K562 (cell line): Measurements from ENCODE around the gene VAMP4. TPM values are rescaled to one million over a fixed set of nuclear protein-coding genes. Genes with fewer than 3 reads are reported as not detected.

Experiments used
- EGR1 ChIP-seq: fragments of 450-650 bp; conservative IDR thresholded peaks from 2 replicates; pipeline ENCODE4 v1.6.1; 2017; ENCODE audit warnings: mild to moderate bottlenecking
- FOXJ3 ChIP-seq: sonication (generic); formaldehyde crosslinking; IDR thresholded peaks from 2 replicates; pipeline ENCODE4 v1.4.0; 2020; ENCODE audit warnings: mild to moderate bottlenecking, missing genetic modification reagents
- FOXP1 ChIP-seq: sonication (generic); formaldehyde crosslinking; IDR thresholded peaks from 2 replicates; pipeline ENCODE4 v1.8.0; 2022; ENCODE audit warnings: mild to moderate bottlenecking, missing genetic modification reagents
- GTF2F1 ChIP-seq: IDR thresholded peaks from 2 replicates; pipeline ENCODE4 v1.6.1; 2011; ENCODE audit warnings: low read depth, low read length, improper control_type of control experiment
- HDAC2 ChIP-seq: fragments of 450-650 bp; IDR thresholded peaks from 2 replicates; pipeline ENCODE4 v1.6.1; 2016; ENCODE audit warnings: mild to moderate bottlenecking
- HDAC6 ChIP-seq: IDR thresholded peaks from 2 replicates; pipeline ENCODE4 v1.6.1; 2012; ENCODE audit warnings: low read depth, mild to moderate bottlenecking, control low read depth, inconsistent platforms, low read length, moderate library complexity
- HMGN3 ChIP-seq: IDR thresholded peaks from 2 replicates; pipeline ENCODE4 v1.6.1; 2011; ENCODE audit warnings: borderline replicate concordance, low read depth, mild to moderate bottlenecking, mixed read lengths, low read length; ENCODE audit not compliant: insufficient read length; ENCODE audit errors: extremely low read depth
- KHSRP ChIP-seq: fragments of 450-650 bp; IDR thresholded peaks from 2 replicates; pipeline ENCODE4 v1.6.1; 2017
- MEF2A ChIP-seq: IDR thresholded peaks from 2 replicates; pipeline ENCODE4 v1.6.1; 2011; ENCODE audit warnings: low read depth, mild to moderate bottlenecking, low read length, moderate library complexity; ENCODE audit not compliant: control insufficient read depth
- RAD21 ChIP-seq, 2 experiments: fragments of 250-450 bp in 1 of 2; fragments of 450-650 bp in 1 of 2; sonication (Bioruptor Pico) in 1 of 2; formaldehyde crosslinking in 1 of 2; IDR thresholded peaks in 1 of 2; conservative IDR thresholded peaks in 1 of 2; 2 replicates each; pipeline versions ENCODE4 v1.4.0 to v1.8.0; 2020 to 2022; ENCODE audit warnings: mild to moderate bottlenecking in 2 of 2, moderate library complexity in 1 of 2
- REST ChIP-seq, 2 experiments: fragments of 450-650 bp; formaldehyde crosslinking in 1 of 2; IDR thresholded peaks; 2 replicates each; pipeline versions ENCODE4 v1.4.0 to v1.6.1; 2014 to 2020; ENCODE audit warnings: mild to moderate bottlenecking in 2 of 2, borderline replicate concordance in 1 of 2, low read depth in 1 of 2
- SRF ChIP-seq, 2 experiments: fragments of 250-450, 450-650 bp in 1 of 2; sonication (Bioruptor Pico) in 1 of 2; sonication (generic) in 1 of 2; formaldehyde crosslinking; IDR thresholded peaks; 2 replicates each; pipeline versions ENCODE4 v1.5.0 to v1.5.1; 2020 to 2022; ENCODE audit warnings: mild to moderate bottlenecking in 1 of 2, missing genetic modification reagents in 1 of 2
- STAT5B ChIP-seq: fragments of 250-450 bp; sonication (Bioruptor Pico); IDR thresholded peaks from 2 replicates; pipeline ENCODE4 v1.8.0; 2021; ENCODE audit warnings: mild to moderate bottlenecking, inconsistent platforms
- ZNF76 ChIP-seq: fragments of 250-450 bp; sonication (Bioruptor Pico); IDR thresholded peaks from 2 replicates; pipeline ENCODE4 v1.4.0; 2020; ENCODE audit warnings: mild to moderate bottlenecking, moderate library complexity, borderline replicate concordance
- ZNF766 ChIP-seq: fragments of 200-800 bp; sonication (Bioruptor generic); conservative IDR thresholded peaks from 2 replicates; pipeline ENCODE4 v1.6.1; 2016; ENCODE audit warnings: missing genetic modification characterization, missing compliant biosample characterization
- polyA plus RNA-seq, 8 experiments: library from polyadenylated mRNA; depleted of rRNA in 4 of 8; stranded (reverse) in 5 of 8; unstranded in 3 of 8; fragments of >200 nt; fragmentation: Nextera tagmentation in 2 of 8; fragmentation: Illumina TruSeq in 1 of 8; extraction: Ambion mirVana in 2 of 8; extraction: Trizol in 1 of 8; gene quantifications; 2 replicates each; pipeline versions ENCODE4 v1.2.1 to v1.2.3, GENCODE V29; 2011 to 2014; ENCODE audit warnings: inconsistent platforms in 1 of 8, missing spikeins in 1 of 8
- total RNA-seq, 7 experiments: library from RNA; depleted of rRNA in 6 of 7; stranded (reverse); fragments of >200 nt in 6 of 7; fragmentation: Illumina TruSeq in 2 of 7; extraction: Trizol in 2 of 7; gene quantifications; 2 replicates each; pipeline versions ENCODE4 v1.2.1 to v1.2.3, GENCODE V29; 2011 to 2021; ENCODE audit warnings: low replicate concordance in 1 of 7
- TF ChIP-seq, protein P1 (sequence below): IDR thresholded peaks from 2 replicates; pipeline ENCODE4 v1.6.1; 2012; ENCODE audit warnings: low read depth, low read length, improper control_type of control experiment, borderline replicate concordance

Gene VAMP4
- total and polyA plus RNA-seq, 9 of the 15 experiments (the other 6 are each of a cell fraction or from before 2014, with no cell fraction given): 3.3 to 21.4 (median 11.9) TPM

DNA sequence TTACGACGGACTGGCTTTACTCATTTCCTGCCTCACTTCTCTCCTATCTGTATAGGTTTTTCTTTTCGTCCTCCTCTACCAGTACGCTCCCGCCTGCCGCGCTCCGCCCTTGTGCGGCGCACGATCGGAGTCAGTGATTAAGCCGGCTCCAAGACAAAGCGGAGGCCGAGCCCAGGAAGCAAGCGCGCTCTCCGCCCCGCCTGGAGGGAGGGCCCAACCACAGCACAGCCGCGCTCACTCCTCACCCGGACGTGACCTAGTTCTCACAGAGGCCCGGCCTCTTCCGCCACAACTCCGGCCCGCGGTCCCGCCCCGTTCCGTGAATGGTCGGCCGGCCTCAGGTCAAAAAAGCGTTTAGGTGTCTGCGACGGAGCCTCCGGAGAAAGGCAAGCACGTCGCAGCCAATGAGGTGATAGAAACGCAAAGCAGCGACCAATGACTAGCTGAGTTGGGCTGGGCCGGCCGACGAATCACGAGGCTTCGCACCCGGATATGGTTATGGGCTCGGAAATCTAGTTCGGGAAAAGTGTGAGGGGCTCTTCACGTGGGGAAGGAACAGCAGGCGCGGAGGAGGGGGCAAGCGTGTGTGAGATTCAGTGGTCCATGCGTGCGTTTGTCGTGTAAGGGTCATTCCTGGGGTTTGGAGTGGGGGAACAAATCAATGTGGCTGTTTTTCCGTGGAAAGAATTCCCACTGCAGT lies 39.5 kb upstream of the VAMP4 start, which contains the start of gene METTL13 (continued):
- TF ChIP-seq STAT5B (CRISPR knock-in tag): no peak
- peak; percentile 85 for TF ChIP-seq HDAC2
- TF ChIP-seq EGR1: peak; percentile 24; the same call in 1 of the 2 replicates
- peak; percentile 32; the same call in 1 of the 2 replicates for TF ChIP-seq REST (IDR thresholded peaks at IDR 0.05; ENCODE audit: borderline replicate concordance)
- TF ChIP-seq REST (CRISPR knock-in tag; IDR thresholded peaks at IDR 0.05; ENCODE audit: low read depth): 0 out of 2 replicates have a peak, but pooled peaks have one; percentile 52
- 0 out of 2 replicates have a peak, but pooled peaks have one; percentile 58 for TF ChIP-seq ZNF766 (CRISPR knock-in tag)
- no peak for TF ChIP-seq MEF2A
- no peak for TF ChIP-seq FOXP1 (CRISPR knock-in tag)
- TF ChIP-seq HDAC6: no peak
- TF ChIP-seq, protein P1, sequence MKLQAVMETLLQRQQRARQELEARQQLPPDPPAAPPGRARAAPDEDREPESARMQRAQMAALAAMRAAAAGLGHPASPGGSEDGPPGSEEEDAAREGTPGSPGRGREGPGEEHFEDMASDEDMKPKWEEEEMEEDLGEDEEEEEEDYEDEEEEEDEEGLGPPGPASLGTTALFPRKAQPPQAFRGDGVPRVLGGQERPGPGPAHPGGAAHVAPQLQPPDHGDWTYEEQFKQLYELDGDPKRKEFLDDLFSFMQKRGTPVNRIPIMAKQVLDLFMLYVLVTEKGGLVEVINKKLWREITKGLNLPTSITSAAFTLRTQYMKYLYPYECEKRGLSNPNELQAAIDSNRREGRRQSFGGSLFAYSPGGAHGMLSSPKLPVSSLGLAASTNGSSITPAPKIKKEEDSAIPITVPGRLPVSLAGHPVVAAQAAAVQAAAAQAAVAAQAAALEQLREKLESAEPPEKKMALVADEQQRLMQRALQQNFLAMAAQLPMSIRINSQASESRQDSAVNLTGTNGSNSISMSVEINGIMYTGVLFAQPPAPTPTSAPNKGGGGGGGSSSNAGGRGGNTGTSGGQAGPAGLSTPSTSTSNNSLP: no peak
- 0 out of 2 replicates have a peak, but pooled peaks have one; percentile 51 for TF ChIP-seq ZNF76
- TF ChIP-seq RAD21 (CRISPR knock-in tag; conservative IDR thresholded peaks at IDR 0.05 in 1 of 2, IDR thresholded peaks at IDR 0.05 in 1 of 2): no peak; a peak in 1 of 4 replicates
- TF ChIP-seq KHSRP: 0 out of 2 replicates have a peak, but pooled peaks have one; percentile 48
- no peak; a peak in 2 of 4 replicates for TF ChIP-seq SRF (CRISPR knock-in tag; IDR thresholded peaks at IDR 0.05)
- TF ChIP-seq GTF2F1: no peak; the same call in 1 of the 2 replicates
- peak; percentile 93 for TF ChIP-seq HMGN3
- no peak for TF ChIP-seq FOXJ3
